Mucosa of rectum (tissue), 2 donors: ENCODE results near the gene MAST3.
"Not testable (repeated sequence)": the region's sequence is repeated elsewhere in the genome, so short reads cannot be mapped to it uniquely, and the experiment has no call there.

Source experiments
- H3K27ac ChIP-seq, 2 donors: one replicate each; pipeline ENCODE4 v1.7.0; 2013; ENCODE audit warnings: inconsistent platforms in 2 of 2, low read depth in 2 of 2, low read length in 2 of 2
- H3K27me3 ChIP-seq, 2 donors: one replicate each; pipeline ENCODE4 v1.7.0; 2013; ENCODE audit warnings: low read length in 2 of 2; ENCODE audit not compliant: control insufficient read depth in 2 of 2, insufficient read depth in 2 of 2
- H3K36me3 ChIP-seq, 2 donors: one replicate each; pipeline ENCODE4 v1.7.0; 2013; ENCODE audit warnings: low read length in 2 of 2; ENCODE audit not compliant: control insufficient read depth in 2 of 2, insufficient read depth in 2 of 2
- H3K4me1 ChIP-seq, 2 donors: one replicate each; pipeline ENCODE4 v1.7.0; 2013; ENCODE audit warnings: low read length in 2 of 2, mild to moderate bottlenecking in 1 of 2; ENCODE audit not compliant: control insufficient read depth in 2 of 2, insufficient read depth in 2 of 2
- H3K4me3 ChIP-seq, 2 donors: one replicate each; pipeline ENCODE4 v1.7.0; 2013; ENCODE audit warnings: low read length in 2 of 2
- H3K9ac ChIP-seq, 2 donors: one replicate each; pipeline ENCODE4 v1.7.0; 2013; ENCODE audit warnings: low read length in 2 of 2, low read depth in 1 of 2, mild to moderate bottlenecking in 1 of 2
- H3K9me3 ChIP-seq, 2 donors: one replicate each; pipeline ENCODE4 v1.7.0; 2013; ENCODE audit warnings: low read length in 2 of 2; ENCODE audit not compliant: control insufficient read depth in 2 of 2
- donor health status: healthy.
- donor health status: Normal muscosa, but diverticular disease.

Gene MAST3

DNA sequence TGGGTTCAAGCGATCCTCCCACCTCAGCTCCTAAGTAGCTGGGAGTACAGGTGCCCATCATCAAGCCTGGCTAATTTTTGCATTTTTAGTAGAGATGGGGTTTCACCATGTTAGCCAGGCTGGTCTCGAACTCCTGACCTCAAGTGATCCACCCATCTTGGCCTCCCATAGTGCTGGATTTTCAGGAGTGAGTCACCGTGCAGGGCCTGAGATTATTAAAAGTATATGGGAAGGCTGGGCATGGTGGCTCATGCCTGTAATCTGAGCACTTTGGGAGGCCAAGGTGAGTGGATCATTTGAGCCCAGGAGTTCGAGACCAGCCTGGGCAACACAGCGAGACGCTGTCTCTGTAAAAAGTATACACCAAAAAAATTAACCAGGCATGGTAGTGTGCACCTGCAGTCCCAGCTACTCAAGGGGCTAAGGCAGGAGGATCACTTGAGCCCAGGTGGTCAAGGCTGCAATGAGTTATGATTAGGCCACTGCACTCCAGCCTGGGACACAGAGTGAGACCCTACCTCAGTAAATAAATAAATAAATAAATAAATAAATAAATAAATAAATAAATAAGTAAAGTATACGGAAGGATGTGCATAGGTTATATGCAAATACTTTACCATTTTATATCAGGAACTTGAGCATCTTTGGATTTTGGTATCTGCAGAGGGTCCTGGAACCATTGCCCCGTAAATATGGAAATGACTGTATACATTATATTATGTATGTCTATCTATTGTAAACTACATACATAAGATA, 11.7 kb upstream of the MAST3 start:
- Histone ChIP-seq H3K9me3 (no peaks in the 10 kb centered on the region), H3K9ac (no peak overlapping the region), H3K36me3 (peaks cover 0 to 2% of the 10 kb centered on the region in 2 donors), H3K27me3 (no peaks in the 10 kb centered on the region), H3K4me1 (peaks cover 2 to 12% of the 10 kb centered on the region in 2 donors), H3K4me3 (peak overlapping the region in 1 of 2 donors; percentile 75), H3K27ac (no peak overlapping the region)

- peaks cover 4 to 15% of the 10 kb centered on the region in 2 donors for H3K4me1 ChIP-seq
- H3K9ac ChIP-seq: peak within 1 kb of the TSS; percentile 57 to 63
- no peaks in the 10 kb centered on the region for H3K9me3 ChIP-seq
- H3K36me3 ChIP-seq: peaks cover 0 to 2% of the 10 kb centered on the region in 2 donors
- H3K27ac ChIP-seq: peak within 1 kb of the TSS; percentile 42 to 75
- no peaks in the 10 kb centered on the region for H3K27me3 ChIP-seq
- peak within 1 kb of the TSS; percentile 54 to 75 for H3K4me3 ChIP-seq
Observed at GRCh38 chr19:18086590-18087138, 10.9 kb upstream of the MAST3 start, which contains the start of gene IL12RB1. TSS of gene IL12RB1 (minus strand) at chr19:18086934. CDS start at chr19:18086823, 111 bp downstream.

DNA sequence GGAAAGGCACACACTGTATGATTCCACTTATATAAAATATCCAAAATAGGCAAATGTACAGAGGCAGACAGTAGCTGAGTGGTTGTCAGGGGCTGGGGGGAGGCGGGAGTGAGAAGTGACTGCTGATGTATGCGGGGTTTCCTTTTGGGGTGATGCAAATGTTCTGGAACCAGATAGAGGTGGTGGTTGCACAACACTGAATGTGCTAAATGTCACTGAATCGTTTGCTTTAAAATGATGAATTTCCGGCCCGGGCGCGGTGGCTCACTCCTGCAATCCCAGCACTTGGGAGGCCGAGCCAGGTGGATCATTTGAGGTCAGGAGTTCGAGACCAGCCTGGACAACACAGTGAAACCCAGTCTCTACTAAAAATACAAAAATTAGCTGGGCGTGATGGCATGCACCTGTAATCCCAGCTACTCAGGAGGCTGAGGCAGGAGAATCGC, 8.5 kb upstream of the MAST3 start:
- not testable (repeated sequence) for H3K9ac ChIP-seq, H3K9me3 ChIP-seq, H3K36me3 ChIP-seq, H3K27me3 ChIP-seq, H3K4me3 ChIP-seq
- H3K27ac ChIP-seq: peak overlapping the region in 1 of 2 donors; percentile 75
- H3K4me1 ChIP-seq: peaks cover 4 to 15% of the 10 kb centered on the region in 2 donors

- peaks cover 4 to 15% of the 10 kb centered on the region in 2 donors for H3K4me1 ChIP-seq
- H3K27me3 ChIP-seq: no peaks in the 10 kb centered on the region
- H3K36me3 ChIP-seq: no peaks in the 10 kb centered on the region
- H3K9me3 ChIP-seq: no peaks in the 10 kb centered on the region
- no peak overlapping the region for H3K9ac ChIP-seq
- H3K4me3 ChIP-seq: no peak overlapping the region
- H3K27ac ChIP-seq: peak overlapping the region in 1 of 2 donors; percentile 75
Observed at GRCh38 chr19:18089726-18090125, 7.9 kb upstream of the MAST3 start.

DNA sequence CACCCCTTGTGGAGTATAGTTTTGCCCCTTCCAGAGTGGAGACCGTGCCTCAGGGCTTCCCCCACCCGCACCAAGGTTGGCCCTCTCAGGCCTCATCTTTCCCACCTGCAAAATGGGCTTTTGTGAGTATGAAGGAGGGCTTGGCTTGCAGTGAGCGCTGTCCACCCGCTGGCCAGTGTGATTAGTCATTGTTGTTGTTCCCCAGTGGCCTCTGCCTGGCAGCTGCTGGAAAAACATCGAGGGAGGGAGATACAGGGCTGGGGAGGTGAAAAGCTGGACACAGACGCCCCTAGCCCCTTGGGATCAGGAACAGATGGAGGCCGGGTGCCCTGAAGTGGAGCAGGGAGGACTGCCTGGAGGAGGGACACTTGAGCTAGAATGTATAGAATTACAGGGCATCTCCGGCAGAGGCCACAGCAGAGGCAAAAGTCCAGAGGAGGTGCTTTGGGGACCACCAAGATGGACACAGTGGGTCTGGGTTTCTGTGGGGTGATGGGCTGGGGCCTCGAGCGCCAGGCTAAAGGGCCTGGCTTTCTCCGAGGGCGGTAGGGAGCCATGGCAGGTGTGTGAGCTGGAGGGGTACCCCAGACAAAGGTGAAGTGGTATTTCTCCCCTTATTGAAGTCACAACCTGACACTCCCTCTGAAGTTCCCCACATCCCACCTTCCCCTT, 6.9 kb upstream of the MAST3 start:
- Histone ChIP-seq H3K27ac (peak overlapping the region; percentile 43 to 75), H3K27me3 (no peaks in the 10 kb centered on the region), H3K9ac (peak overlapping the region in 1 of 2 donors; percentile 41), H3K4me1 (peaks cover 4 to 15% of the 10 kb centered on the region in 2 donors), H3K36me3 (no peaks in the 10 kb centered on the region), H3K4me3 (no peak overlapping the region), H3K9me3 (no peaks in the 10 kb centered on the region)

GRCh38 chr19:18091217-18091608, 6.4 kb upstream of the MAST3 start:
- no peaks in the 10 kb centered on the region for H3K36me3 ChIP-seq
- H3K27me3 ChIP-seq: no peaks in the 10 kb centered on the region
- peak overlapping the region in 1 of 2 donors; percentile 24 for H3K9ac ChIP-seq
- no peaks in the 10 kb centered on the region for H3K9me3 ChIP-seq
- peaks cover 4 to 15% of the 10 kb centered on the region in 2 donors for H3K4me1 ChIP-seq
- peak overlapping the region; percentile 43 to 75 for H3K27ac ChIP-seq
- no peak overlapping the region for H3K4me3 ChIP-seq

DNA sequence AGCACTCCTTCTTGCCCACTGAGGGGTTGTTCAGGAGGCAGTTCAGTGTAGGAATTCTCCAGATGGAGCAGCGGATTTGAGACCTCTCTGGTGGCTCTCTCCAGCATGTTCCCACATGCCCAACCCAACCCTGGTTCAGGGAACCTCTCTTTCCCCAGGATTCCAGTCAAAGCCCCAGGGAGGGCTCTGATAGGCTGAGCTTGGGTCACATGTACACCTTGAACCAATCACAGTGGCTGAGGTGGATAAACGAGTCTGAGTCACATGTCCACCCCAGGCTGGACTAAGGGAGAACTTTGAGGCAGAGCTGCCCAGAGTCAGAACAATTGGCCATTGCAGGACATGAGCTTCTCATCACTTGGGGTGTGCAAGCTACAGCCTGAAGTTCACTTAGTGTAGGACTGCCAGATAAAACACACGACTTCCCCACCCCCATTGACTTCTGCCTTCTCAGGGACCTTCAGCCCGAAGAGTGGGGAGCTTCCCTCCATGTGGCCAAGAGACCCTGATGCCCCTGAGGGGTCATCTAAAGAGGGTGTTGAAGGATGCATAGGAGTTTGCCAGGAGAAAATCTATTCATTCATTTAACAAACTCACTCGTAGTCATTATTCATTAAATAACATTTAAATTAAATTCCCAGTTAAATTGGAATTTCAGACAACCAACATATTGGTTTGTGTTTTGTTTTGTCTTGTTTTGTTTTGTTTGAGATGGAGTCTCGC, 4.0 kb upstream of the MAST3 start:
- no peak overlapping the region for H3K27ac ChIP-seq
- H3K9me3 ChIP-seq: no peaks in the 10 kb centered on the region
- no peak overlapping the region for H3K9ac ChIP-seq
- H3K4me1 ChIP-seq: peaks cover 13 to 24% of the 10 kb centered on the region in 2 donors
- H3K36me3 ChIP-seq: no peaks in the 10 kb centered on the region
- no peak overlapping the region for H3K4me3 ChIP-seq
- peaks cover 5 to 7% of the 10 kb centered on the region in 2 donors for H3K27me3 ChIP-seq

DNA sequence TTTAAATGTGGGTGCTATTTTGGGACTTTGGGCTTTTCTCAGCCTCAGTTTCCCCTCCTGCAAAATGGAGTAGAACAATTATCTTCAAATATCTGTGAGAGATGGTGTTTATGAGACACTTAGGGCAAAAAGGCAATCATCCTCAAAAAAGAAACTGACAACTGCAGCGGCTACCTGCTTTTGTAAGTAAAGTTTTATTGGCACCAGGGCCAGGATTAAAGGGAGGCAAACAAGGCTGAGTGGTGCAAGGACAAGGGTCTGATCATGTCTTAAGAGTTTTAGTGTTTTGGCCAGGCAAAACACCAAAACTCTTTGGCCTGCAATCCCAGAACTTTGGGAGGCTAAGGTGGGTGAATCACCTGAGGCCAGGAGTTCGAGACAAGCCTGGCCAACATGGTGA, 1.3 kb upstream of the MAST3 start:
- H3K36me3 ChIP-seq: no peaks in the 10 kb centered on the region
- no peaks in the 10 kb centered on the region for H3K9me3 ChIP-seq
- no peak overlapping the region for H3K4me3 ChIP-seq
- peaks cover 9 to 14% of the 10 kb centered on the region in 2 donors for H3K27me3 ChIP-seq
- no peak overlapping the region for H3K9ac ChIP-seq
- H3K27ac ChIP-seq: no peak overlapping the region
- H3K4me1 ChIP-seq: peaks cover 12 to 15% of the 10 kb centered on the region in 2 donors

- peak overlapping the region; percentile 54 to 70 for H3K9ac ChIP-seq
- peaks cover 12 to 15% of the 10 kb centered on the region in 2 donors for H3K4me1 ChIP-seq
- no peaks in the 10 kb centered on the region for H3K36me3 ChIP-seq
- peaks cover 9 to 14% of the 10 kb centered on the region in 2 donors for H3K27me3 ChIP-seq
- peak overlapping the region in 1 of 2 donors; percentile 32 for H3K27ac ChIP-seq
- peak overlapping the region; percentile 69 to 79 for H3K4me3 ChIP-seq
- H3K9me3 ChIP-seq: no peaks in the 10 kb centered on the region
Observed at GRCh38 chr19:18097993-18098890, 664 bp downstream of the MAST3 start.
